Measurements from ENCODE around the gene DDIT4. TPM values are rescaled to one million over a fixed set of nuclear protein-coding genes. Genes with fewer than 3 reads are reported as not detected.

Gene DDIT4
- total and polyA plus RNA-seq, 2 of the 8 experiments (the other 6 are each of a cell fraction or from before 2014, with no cell fraction given): 47.4 to 108 TPM

GRCh38 chr10:72252972-72253371 is 20.8 kb upstream of the DDIT4 start (continued):
- no peak for TF ChIP-seq EGR1 (IDR thresholded peaks at IDR 0.05; ENCODE audit: borderline replicate concordance, low read depth, low read length)
- no peak for TF ChIP-seq SP1 (IDR thresholded peaks at IDR 0.05; ENCODE audit: low read depth, low read length)
- no peak for TF ChIP-seq GTF2F1 (IDR thresholded peaks at IDR 0.05; ENCODE audit: borderline replicate concordance, low read depth, low read length)
- TF ChIP-seq NANOG (IDR thresholded peaks at IDR 0.05; ENCODE audit: insufficient read depth, low read depth, low read length, poor library complexity, severe bottlenecking): no peak
- no peak for TF ChIP-seq PHF8 (conservative IDR thresholded peaks at IDR 0.05; ENCODE audit: low read depth, low read length)
- no peak for TF ChIP-seq SP4 (IDR thresholded peaks at IDR 0.05; ENCODE audit: low read length)
- no peak for TF ChIP-seq SAP30 (IDR thresholded peaks at IDR 0.05; ENCODE audit: insufficient read depth, insufficient replicate concordance, low read length)

Measured in H1 (cell line).